ENCODE measurements around the gene COL4A2.

Gene COL4A2

GRCh38 chr13:110506396-110506795, 199.3 kb downstream of the COL4A2 start:
- no peak overlapping the region for H3K9ac ChIP-seq (ENCODE audit: insufficient read length)
- peaks cover 7% of the 10 kb centered on the region; the same call in 1 of the 2 replicates for H3K36me3 ChIP-seq (ENCODE audit: insufficient read depth, low read length)

GRCh38 chr13:110506859-110507566, 199.9 kb downstream of the COL4A2 start:
- Histone ChIP-seq H3K36me3 (ENCODE audit: insufficient read depth, low read length) (peaks cover 7% of the 10 kb centered on the region; the same call in 1 of the 2 replicates), H3K4me3 (no peak overlapping the region), H3K9ac (ENCODE audit: insufficient read length) (no peak overlapping the region), H3K27ac (no peak overlapping the region), H3K9me3 (ENCODE audit: low read depth, low read length) (no peaks in the 10 kb centered on the region)
- DNase-seq (ENCODE audit: low read depth, low spot score), result no peak
- no peak for TF ChIP-seq EZH2 (IDR thresholded peaks at IDR 0.05)
- no peak for TF ChIP-seq POLR2AphosphoS5 (IDR thresholded peaks at IDR 0.05; ENCODE audit: borderline replicate concordance, low read depth, low read length)
- TF ChIP-seq FOXP2 (optimal IDR thresholded peaks at IDR 0.05; ENCODE audit: control extremely low read depth, extremely low read length, insufficient read depth), result no peak

More at GRCh38 chr13:110506396-110506795, 199.3 kb downstream of the COL4A2 start:
- TF ChIP-seq FOXP2 (optimal IDR thresholded peaks at IDR 0.05; ENCODE audit: control extremely low read depth, extremely low read length, insufficient read depth), result no peak
- no peak for TF ChIP-seq EZH2 (IDR thresholded peaks at IDR 0.05)
- no peak for TF ChIP-seq POLR2AphosphoS5 (IDR thresholded peaks at IDR 0.05; ENCODE audit: borderline replicate concordance, low read depth, low read length)
- Histone ChIP-seq H3K4me3 (no peak overlapping the region), H3K27ac (no peak overlapping the region), H3K9me3 (ENCODE audit: low read depth, low read length) (no peaks in the 10 kb centered on the region)
- DNase-seq (ENCODE audit: low read depth, low spot score), result no peak

GRCh38 chr13:110507678-110508381, 200.7 kb downstream of the COL4A2 start:
- no peak for DNase-seq (ENCODE audit: low read depth, low spot score)
- Histone ChIP-seq H3K36me3 (ENCODE audit: insufficient read depth, low read length) (peaks cover 7% of the 10 kb centered on the region; the same call in 1 of the 2 replicates), H3K9ac (ENCODE audit: insufficient read length) (no peak overlapping the region), H3K27ac (no peak overlapping the region), H3K4me3 (no peak overlapping the region), H3K9me3 (ENCODE audit: low read depth, low read length) (no peaks in the 10 kb centered on the region)
- TF ChIP-seq FOXP2 (optimal IDR thresholded peaks at IDR 0.05; ENCODE audit: control extremely low read depth, extremely low read length, insufficient read depth), result no peak
- no peak for TF ChIP-seq EZH2 (IDR thresholded peaks at IDR 0.05)
- TF ChIP-seq POLR2AphosphoS5 (IDR thresholded peaks at IDR 0.05; ENCODE audit: borderline replicate concordance, low read depth, low read length), result no peak

GRCh38 chr13:110509478-110509926, 202.4 kb downstream of the COL4A2 start:
- no peak overlapping the region for H3K9ac ChIP-seq (ENCODE audit: insufficient read length)
- DNase-seq (ENCODE audit: low read depth, low spot score), result no peak
- no peak for TF ChIP-seq EZH2 (IDR thresholded peaks at IDR 0.05)
- peaks cover 5% of the 10 kb centered on the region; the same call in 1 of the 2 replicates for H3K36me3 ChIP-seq (ENCODE audit: insufficient read depth, low read length)
- H3K9me3 ChIP-seq (ENCODE audit: low read depth, low read length), result no peaks in the 10 kb centered on the region
- H3K4me3 ChIP-seq, result no peak overlapping the region
- no peak overlapping the region for H3K27ac ChIP-seq

GRCh38 chr13:110509971-110510786, 203.1 kb downstream of the COL4A2 start:
- Histone ChIP-seq H3K36me3 (ENCODE audit: insufficient read depth, low read length) (peaks cover 5% of the 10 kb centered on the region; the same call in 1 of the 2 replicates), H3K4me3 (no peak overlapping the region), H3K9ac (ENCODE audit: insufficient read length) (no peak overlapping the region), H3K9me3 (ENCODE audit: low read depth, low read length) (no peaks in the 10 kb centered on the region), H3K27ac (no peak overlapping the region)
- DNase-seq (ENCODE audit: low read depth, low spot score), result no peak
- TF ChIP-seq POLR2AphosphoS5 (IDR thresholded peaks at IDR 0.05; ENCODE audit: borderline replicate concordance, low read depth, low read length) (no peak), EZH2 (IDR thresholded peaks at IDR 0.05) (no peak), FOXP2 (optimal IDR thresholded peaks at IDR 0.05; ENCODE audit: control extremely low read depth, extremely low read length, insufficient read depth) (no peak)

- H3K4me3 ChIP-seq, result no peak overlapping the region
- no peak for TF ChIP-seq POLR2AphosphoS5 (IDR thresholded peaks at IDR 0.05; ENCODE audit: borderline replicate concordance, low read depth, low read length)
- TF ChIP-seq EZH2 (IDR thresholded peaks at IDR 0.05), result no peak
- no peak for TF ChIP-seq FOXP2 (optimal IDR thresholded peaks at IDR 0.05; ENCODE audit: control extremely low read depth, extremely low read length, insufficient read depth)
- no peak overlapping the region for H3K27ac ChIP-seq
- H3K9ac ChIP-seq (ENCODE audit: insufficient read length), result no peak overlapping the region
- H3K9me3 ChIP-seq (ENCODE audit: low read depth, low read length), result no peaks in the 10 kb centered on the region
- peaks cover 5% of the 10 kb centered on the region; the same call in 1 of the 2 replicates for H3K36me3 ChIP-seq (ENCODE audit: insufficient read depth, low read length)
- no peak for DNase-seq (ENCODE audit: low read depth, low spot score)
Observed at GRCh38 chr13:110511509-110512181, 204.6 kb downstream of the COL4A2 start.

GRCh38 chr13:110512198-110512740, 205.2 kb downstream of the COL4A2 start:
- Histone ChIP-seq H3K36me3 (ENCODE audit: insufficient read depth, low read length) (peaks cover 5% of the 10 kb centered on the region; the same call in 1 of the 2 replicates), H3K4me3 (no peak overlapping the region), H3K27ac (no peak overlapping the region), H3K9me3 (ENCODE audit: low read depth, low read length) (no peaks in the 10 kb centered on the region), H3K9ac (ENCODE audit: insufficient read length) (no peak overlapping the region)
- DNase-seq (ENCODE audit: low read depth, low spot score), result no peak
- TF ChIP-seq POLR2AphosphoS5 (IDR thresholded peaks at IDR 0.05; ENCODE audit: borderline replicate concordance, low read depth, low read length) (no peak), EZH2 (IDR thresholded peaks at IDR 0.05) (no peak)
